ENCODE data around the gene BANK1.

BANK1 gene

GRCh38 chr4:101790521-101791181 is at the start of gene BANK1:
Gene BANK1, plus strand, starts transcription at chr4:101790730. Its CDS starts 151 bp downstream, at chr4:101790881.
- DNase-seq (ENCODE audit: low read depth in 2 of 2), result no peak

- DNase-seq (ENCODE audit: low read depth in 2 of 2), result no peak
These were observed 36.8 kb upstream of the BANK1 start for GRCh38 chr4:101753721-101754120.

- DNase-seq (ENCODE audit: low read depth in 2 of 2), result no peak
These were observed 34.3 kb upstream of the BANK1 start for GRCh38 chr4:101756181-101756580.

GRCh38 chr4:101761405-101761804 is 29.1 kb upstream of the BANK1 start:
- DNase-seq (ENCODE audit: low read depth in 2 of 2), result no peak

GRCh38 chr4:101762025-101762424 is 28.5 kb upstream of the BANK1 start:
- no peak for DNase-seq (ENCODE audit: low read depth in 2 of 2)

GRCh38 chr4:101762534-101762933 is 28.0 kb upstream of the BANK1 start:
- DNase-seq (ENCODE audit: low read depth in 2 of 2), result no peak

GRCh38 chr4:101763576-101763975 is 27.0 kb upstream of the BANK1 start:
- DNase-seq (ENCODE audit: low read depth in 2 of 2), result no peak

GRCh38 chr4:101774807-101775206 is 15.7 kb upstream of the BANK1 start:
- DNase-seq (ENCODE audit: low read depth in 2 of 2), result no peak

- DNase-seq (ENCODE audit: low read depth in 2 of 2), result no peak
These were observed 13.1 kb upstream of the BANK1 start for GRCh38 chr4:101777431-101777830.

GRCh38 chr4:101780284-101780683 is 10.2 kb upstream of the BANK1 start:
- no peak for DNase-seq (ENCODE audit: low read depth in 2 of 2)

GRCh38 chr4:101782546-101782945 is 8.0 kb upstream of the BANK1 start:
- DNase-seq (ENCODE audit: low read depth in 2 of 2), result no peak

- no peak for DNase-seq (ENCODE audit: low read depth in 2 of 2)
These were observed 5.6 kb upstream of the BANK1 start for GRCh38 chr4:101784957-101785356.

- no peak for DNase-seq (ENCODE audit: low read depth in 2 of 2)
These were observed 5.0 kb upstream of the BANK1 start for GRCh38 chr4:101785486-101785885.

GRCh38 chr4:101787701-101788316 is 2.7 kb upstream of the BANK1 start:
- no peak for DNase-seq (ENCODE audit: low read depth in 2 of 2)

GRCh38 chr4:101791182-101791558 is 640 bp downstream of the BANK1 start:
- no peak for DNase-seq (ENCODE audit: low read depth in 2 of 2)

GRCh38 chr4:101792056-101792590 is 1.6 kb downstream of the BANK1 start:
- no peak for DNase-seq (ENCODE audit: low read depth in 2 of 2)

GRCh38 chr4:101793397-101793796 is 2.9 kb downstream of the BANK1 start:
- no peak for DNase-seq (ENCODE audit: low read depth in 2 of 2)

GRCh38 chr4:101794806-101795205 is 4.3 kb downstream of the BANK1 start:
- no peak for DNase-seq (ENCODE audit: low read depth in 2 of 2)

GRCh38 chr4:101795704-101796103 is 5.2 kb downstream of the BANK1 start:
- no peak for DNase-seq (ENCODE audit: low read depth in 2 of 2)

GRCh38 chr4:101801958-101802357 is 11.4 kb downstream of the BANK1 start:
- no peak for DNase-seq (ENCODE audit: low read depth in 2 of 2)

GRCh38 chr4:101806914-101807313 is 16.4 kb downstream of the BANK1 start:
- no peak for DNase-seq (ENCODE audit: low read depth in 2 of 2)

- no peak for DNase-seq (ENCODE audit: low read depth in 2 of 2)
These were observed 16.8 kb downstream of the BANK1 start for GRCh38 chr4:101807351-101807750.

- DNase-seq (ENCODE audit: low read depth in 2 of 2), result no peak
These were observed 23.1 kb downstream of the BANK1 start for GRCh38 chr4:101813604-101814003.
